Activated B cell treated with CpG ODN at 0.5 μM for 24 hours (primary cell): ENCODE measurements around the gene TCF25. TPM values are rescaled to one million over a fixed set of nuclear protein-coding genes. Genes with fewer than 3 reads are reported as not detected.

Source experiments
- ATAC-seq: fragments of 200-7000 bp; cut with Tn5 transposase; one replicate; pipeline ENCODE4 v1.10.0; 2021; ENCODE audit warnings: low read depth, mild to moderate bottlenecking, moderate library complexity
- CTCF ChIA-PET: fragments of 350-600 bp; sonication (Branson Sonifier 250); formaldehyde crosslinking; loops from one replicate; lab custom pipeline; 2021; ENCODE audit warnings: antibody characterized with exemption; lab: Charles Lee
- POLR2A ChIA-PET: fragments of 350-600 bp; sonication (Branson Sonifier 250); formaldehyde crosslinking; loops from one replicate; lab custom pipeline; 2021; ENCODE audit warnings: antibody characterized with exemption; lab: Charles Lee
- DNase-seq: peaks from one replicate; pipeline ENCODE4 v3.0.0; 2022
- H3K27ac Mint-ChIP-seq: one replicate; pipeline ENCODE4 v1.8.0; 2020; ENCODE audit warnings: mixed read lengths
- H3K27me3 Mint-ChIP-seq: one replicate; pipeline ENCODE4 v1.8.0; 2021; ENCODE audit warnings: mixed read lengths
- H3K36me3 Mint-ChIP-seq: one replicate; pipeline ENCODE4 v1.8.0; 2021; ENCODE audit warnings: low read depth, mixed read lengths
- H3K4me1 Mint-ChIP-seq: one replicate; pipeline ENCODE4 v1.8.0; 2021; ENCODE audit warnings: mixed read lengths
- H3K4me3 Mint-ChIP-seq: one replicate; pipeline ENCODE4 v1.8.0; 2020; ENCODE audit warnings: mild to moderate bottlenecking, mixed read lengths
- H3K9me3 Mint-ChIP-seq: one replicate; pipeline ENCODE4 v1.8.0; 2020; ENCODE audit warnings: mixed read lengths
- CTCF ChIP-seq: fragments of 200-600 bp; IDR thresholded peaks from one replicate; pipeline ENCODE4 v1.8.0; 2022; ENCODE audit warnings: antibody characterized with exemption, mild to moderate bottlenecking
- intact Hi-C: fragments of 100-400 bp; cut with micrococcal nuclease; formaldehyde crosslinking; loops from one replicate; pipeline ENCODE4 v1.15.1; 2024
- total RNA-seq: library from RNA; stranded (reverse); gene quantifications from 2 replicates; pipeline ENCODE4 v1.2.3, GENCODE V29; 2022

Gene TCF25
- total RNA-seq, 1 donor from 2014 or later: 273 TPM

DNA sequence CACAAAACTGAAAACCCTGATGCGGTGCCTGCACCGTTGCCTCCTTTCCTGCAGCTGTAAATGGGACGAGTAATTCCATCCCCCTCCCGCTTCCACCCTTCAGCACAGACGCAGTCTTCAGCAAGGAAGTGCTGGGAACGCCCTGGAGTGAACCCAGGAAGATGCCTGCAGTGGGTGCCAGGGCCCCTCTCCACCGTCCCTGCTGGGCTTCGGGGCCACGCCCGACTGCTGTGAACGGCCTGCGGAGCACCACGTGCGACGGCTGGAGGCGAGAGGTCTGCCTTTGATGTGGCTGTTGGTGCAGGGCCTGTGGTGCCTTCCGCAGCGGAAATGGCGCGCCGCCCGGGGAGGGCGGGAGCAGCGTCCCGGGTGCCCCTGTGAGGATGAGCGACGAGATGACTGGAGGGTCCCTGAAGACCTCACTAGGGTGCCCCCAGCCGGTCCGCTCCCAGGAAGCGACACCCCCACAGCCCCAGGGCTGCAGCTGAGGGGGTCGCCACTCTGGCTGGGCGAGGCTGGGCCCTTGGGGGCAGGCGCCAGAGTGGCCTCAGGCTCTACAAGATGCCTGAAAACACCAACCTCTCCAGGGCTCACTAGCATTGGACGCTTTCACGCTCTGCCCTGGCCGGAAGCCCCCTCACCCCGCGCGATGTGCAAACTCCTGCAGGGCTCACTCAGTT, 44.5 kb downstream of the TCF25 start:
- POLR2A ChIA-PET: interaction anchor here (0.6 to 1.3 kb wide), 5 partner anchors 11 to 64 kb away, joined by 3 to 6 read pairs (median 3); partner anchors contain the start of gene DEF8
- H3K27ac Mint-ChIP-seq: no peak overlapping the region

DNA sequence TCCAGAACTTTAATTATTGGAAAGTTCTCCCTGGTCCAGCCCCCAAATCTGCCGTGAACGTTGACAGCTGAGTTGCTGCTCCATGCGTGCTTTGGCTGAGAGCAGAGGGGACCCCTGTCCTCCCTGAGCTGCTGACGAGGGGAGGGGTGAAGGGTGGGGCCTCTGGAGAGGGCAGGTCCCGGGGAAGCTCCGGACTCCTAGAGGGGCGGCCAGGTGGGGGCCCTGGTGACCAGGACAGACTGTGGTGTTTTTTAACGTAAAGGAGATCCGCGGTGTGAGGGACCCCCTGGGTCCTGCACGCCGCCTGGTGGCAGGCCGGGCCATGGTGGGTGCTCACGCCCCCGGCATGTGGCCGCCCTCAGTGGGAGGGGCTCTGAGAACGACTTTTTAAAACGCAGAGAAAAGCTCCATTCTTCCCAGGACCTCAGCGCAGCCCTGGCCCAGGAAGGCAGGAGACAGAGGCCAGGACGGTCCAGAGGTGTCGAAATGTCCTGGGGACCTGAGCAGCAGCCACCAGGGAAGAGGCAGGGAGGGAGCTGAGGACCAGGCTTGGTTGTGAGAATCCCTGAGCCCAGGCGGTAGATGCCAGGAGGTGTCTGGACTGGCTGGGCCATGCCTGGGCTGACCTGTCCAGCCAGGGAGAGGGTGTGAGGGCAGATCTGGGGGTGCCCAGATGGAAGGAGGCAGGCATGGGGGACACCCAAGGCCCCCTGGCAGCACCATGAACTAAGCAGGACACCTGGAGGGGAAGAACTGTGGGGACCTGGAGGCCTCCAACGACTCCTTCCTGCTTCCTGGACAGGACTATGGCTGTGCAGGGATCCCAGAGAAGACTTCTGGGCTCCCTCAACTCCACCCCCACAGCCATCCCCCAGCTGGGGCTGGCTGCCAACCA, 45.3 kb downstream of the TCF25 start, which contains the start of gene MC1R:
Gene MC1R (plus strand): TSS at position 410 of the 895 bp plus-strand sequence. CDS start 397 bp downstream, at position 807.
- peaks cover 17% of the 10 kb centered on the region for H3K27me3 Mint-ChIP-seq
- ATAC-seq (peak; percentile 29), DNase-seq (peak; percentile 40)
- CTCF ChIA-PET: interaction anchor here (0.9 to 1.8 kb wide), 3 partner anchors 8 to 213 kb away, joined by 3 to 6 read pairs (median 3); no protein-coding TSS in a partner anchor
- no peaks in the 10 kb centered on the region for H3K36me3 Mint-ChIP-seq
- H3K4me3 Mint-ChIP-seq: peak within 1 kb of the TSS; percentile 66
- intact Hi-C loops: loop anchor here (1.0 to 2.0 kb wide), 2 partner anchors 30 to 100 kb away; partner anchors contain the start of genes DBNDD1 and DEF8
- no peak for TF ChIP-seq CTCF
- POLR2A ChIA-PET: interaction anchor here (1.2 to 1.3 kb wide), 3 partner anchors 29 to 63 kb away, joined by 3 to 4 read pairs (median 3); partner anchors contain the start of gene DEF8
- H3K4me1 Mint-ChIP-seq: peaks cover 28% of the 10 kb centered on the region
- no peak within 1 kb of the TSS for H3K27ac Mint-ChIP-seq
- no peaks in the 10 kb centered on the region for H3K9me3 Mint-ChIP-seq

More for the DNA sequence above, 44.5 kb downstream of the TCF25 start:
- no peaks in the 10 kb centered on the region for H3K36me3 Mint-ChIP-seq
- peaks cover 17% of the 10 kb centered on the region for H3K27me3 Mint-ChIP-seq
- DNase-seq: peak; percentile 61
- ATAC-seq: peak; percentile 80
- intact Hi-C loops: loop anchor here (1.0 to 2.0 kb wide), 2 partner anchors 30 to 101 kb away; partner anchors contain the start of genes DBNDD1 and DEF8
- H3K4me1 Mint-ChIP-seq: peaks cover 28% of the 10 kb centered on the region
- no peak for TF ChIP-seq CTCF
- peak overlapping the region; percentile 66 for H3K4me3 Mint-ChIP-seq
- CTCF ChIA-PET: interaction anchor here (0.9 to 1.8 kb wide), 3 partner anchors 8 to 212 kb away, joined by 3 to 6 read pairs (median 3); no protein-coding TSS in a partner anchor
- H3K9me3 Mint-ChIP-seq: no peaks in the 10 kb centered on the region

DNA sequence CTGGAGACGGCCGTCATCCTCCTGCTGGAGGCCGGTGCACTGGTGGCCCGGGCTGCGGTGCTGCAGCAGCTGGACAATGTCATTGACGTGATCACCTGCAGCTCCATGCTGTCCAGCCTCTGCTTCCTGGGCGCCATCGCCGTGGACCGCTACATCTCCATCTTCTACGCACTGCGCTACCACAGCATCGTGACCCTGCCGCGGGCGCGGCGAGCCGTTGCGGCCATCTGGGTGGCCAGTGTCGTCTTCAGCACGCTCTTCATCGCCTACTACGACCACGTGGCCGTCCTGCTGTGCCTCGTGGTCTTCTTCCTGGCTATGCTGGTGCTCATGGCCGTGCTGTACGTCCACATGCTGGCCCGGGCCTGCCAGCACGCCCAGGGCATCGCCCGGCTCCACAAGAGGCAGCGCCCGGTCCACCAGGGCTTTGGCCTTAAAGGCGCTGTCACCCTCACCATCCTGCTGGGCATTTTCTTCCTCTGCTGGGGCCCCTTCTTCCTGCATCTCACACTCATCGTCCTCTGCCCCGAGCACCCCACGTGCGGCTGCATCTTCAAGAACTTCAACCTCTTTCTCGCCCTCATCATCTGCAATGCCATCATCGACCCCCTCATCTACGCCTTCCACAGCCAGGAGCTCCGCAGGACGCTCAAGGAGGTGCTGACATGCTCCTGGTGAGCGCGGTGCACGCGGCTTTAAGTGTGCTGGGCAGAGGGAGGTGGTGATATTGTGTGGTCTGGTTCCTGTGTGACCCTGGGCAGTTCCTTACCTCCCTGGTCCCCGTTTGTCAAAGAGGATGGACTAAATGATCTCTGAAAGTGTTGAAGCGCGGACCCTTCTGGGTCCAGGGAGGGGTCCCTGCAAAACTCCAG, 46.4 kb downstream of the TCF25 start:
- peak overlapping the region; percentile 15 for H3K4me3 Mint-ChIP-seq
- CTCF ChIA-PET: interaction anchor here (1.8 kb wide), 1 partner anchor 10 kb away, joined by 6 read pairs; no protein-coding TSS in a partner anchor
- peaks cover 32% of the 10 kb centered on the region for H3K4me1 Mint-ChIP-seq
- peaks cover 20% of the 10 kb centered on the region for H3K27me3 Mint-ChIP-seq
- H3K27ac Mint-ChIP-seq: no peak overlapping the region
- intact Hi-C loops: loop anchor here (2.0 kb wide), 1 partner anchor 99 kb away; the partner anchor contains the start of gene DBNDD1
- H3K36me3 Mint-ChIP-seq: no peaks in the 10 kb centered on the region
- peak; percentile 12 for DNase-seq
- no peak for TF ChIP-seq CTCF
- POLR2A ChIA-PET: no interaction called here
- H3K9me3 Mint-ChIP-seq: no peaks in the 10 kb centered on the region
- no peak for ATAC-seq

DNA sequence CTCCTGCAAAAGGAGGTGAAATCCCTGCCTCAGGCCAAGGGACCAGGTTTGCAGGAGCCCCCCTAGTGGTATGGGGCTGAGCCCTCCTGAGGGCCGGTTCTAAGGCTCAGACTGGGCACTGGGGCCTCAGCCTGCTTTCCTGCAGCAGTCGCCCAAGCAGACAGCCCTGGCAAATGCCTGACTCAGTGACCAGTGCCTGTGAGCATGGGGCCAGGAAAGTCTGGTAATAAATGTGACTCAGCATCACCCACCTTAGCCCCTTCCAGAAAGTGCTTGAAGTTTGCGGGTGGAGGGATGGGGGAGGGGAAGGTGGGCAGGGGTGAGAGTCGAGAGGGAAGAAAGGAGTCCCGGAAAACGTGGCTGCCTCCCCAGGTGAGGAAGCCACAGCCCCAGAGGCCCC, 47.3 kb downstream of the TCF25 start:
- Mint-ChIP-seq H3K9me3 (no peaks in the 10 kb centered on the region), H3K4me1 (peaks cover 38% of the 10 kb centered on the region), H3K4me3 (no peak overlapping the region), H3K36me3 (no peaks in the 10 kb centered on the region), H3K27ac (no peak overlapping the region), H3K27me3 (peaks cover 20% of the 10 kb centered on the region)
- ATAC-seq (no peak), DNase-seq (no peak)
- TF ChIP-seq CTCF: no peak
- CTCF ChIA-PET: no interaction called here
- POLR2A ChIA-PET: no interaction called here
- intact Hi-C loops: no loop called here
